ENCODE data around the gene ABCC10. TPM values are rescaled to one million over a fixed set of nuclear protein-coding genes. Genes with fewer than 3 reads are reported as not detected.
"Not testable (repeated sequence)": the region's sequence is repeated elsewhere in the genome, so short reads cannot be mapped to it uniquely, and the experiment has no call there.

The ABCC10 gene
- total and polyA plus RNA-seq, 2 donors = 8.9 to 47.6 TPM

DNA sequence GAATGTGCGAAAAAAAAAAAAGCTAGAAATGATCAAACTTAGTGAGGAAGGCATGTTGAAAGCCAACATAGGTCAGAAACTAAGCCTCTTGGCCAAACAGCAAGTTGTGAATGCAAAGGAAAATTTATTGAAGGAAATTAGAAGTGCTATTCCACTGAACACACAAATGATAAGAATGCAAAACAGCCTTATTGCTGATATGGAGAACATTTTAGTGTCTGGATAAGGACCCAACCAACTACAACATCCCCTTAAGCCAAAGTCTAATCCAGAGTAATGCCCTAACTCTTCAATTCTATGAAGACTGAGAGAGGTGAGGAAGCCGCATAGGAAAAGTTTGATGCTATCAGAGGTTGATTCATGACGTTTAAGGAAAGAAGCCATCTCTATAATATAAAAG is 5.5 kb upstream of the ABCC10 start:
- H3K27ac ChIP-seq (ENCODE audit: low read depth in 1 of 2, low read length in 1 of 2) = no peak overlapping the region
- H3K4me1 ChIP-seq (ENCODE audit: control insufficient read depth in 2 of 2, insufficient read depth in 2 of 2, low read length in 2 of 2) = peaks cover 0 to 1% of the 10 kb centered on the region in 2 donors
- no peaks in the 10 kb centered on the region for H3K9me3 ChIP-seq (ENCODE audit: control insufficient read depth in 2 of 2, insufficient read depth in 1 of 2, low read length in 1 of 2)
- H3K4me3 ChIP-seq (ENCODE audit: low read length in 2 of 2) = no peak overlapping the region
- H3K36me3 ChIP-seq (ENCODE audit: control insufficient read depth in 2 of 2, insufficient read depth in 2 of 2, low read length in 1 of 2) = no peaks in the 10 kb centered on the region
- WGBS = 78% methylated on average over 3 of the region's 3 CpGs
- no peak for DNase-seq (ENCODE audit: low read depth in 6 of 9, low spot score in 9 of 9)
- peaks cover 0 to 7% of the 10 kb centered on the region in 2 donors for H3K27me3 ChIP-seq (ENCODE audit: control insufficient read depth in 2 of 2, insufficient read depth in 1 of 2, low read length in 1 of 2)

DNA sequence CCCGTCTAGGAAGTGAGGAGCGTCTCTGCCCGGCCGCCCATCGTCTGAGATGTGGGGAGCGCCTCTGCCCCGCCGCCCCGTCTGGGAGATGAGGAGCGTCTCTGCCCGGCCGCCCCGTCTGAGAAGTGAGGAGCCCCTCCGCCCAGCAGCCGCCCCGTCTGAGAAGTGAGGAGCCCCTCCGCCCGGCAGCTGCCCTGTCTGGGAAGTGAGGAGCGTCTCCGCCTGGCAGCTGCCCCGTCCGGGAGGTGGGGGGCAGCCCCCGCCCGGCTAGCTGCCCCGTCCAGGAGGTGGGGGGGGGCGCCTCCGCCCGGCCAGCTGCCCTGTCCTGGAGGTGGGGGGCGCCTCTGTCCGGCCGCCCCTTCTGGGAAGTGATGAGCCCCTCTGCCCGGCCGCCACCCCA is 2.3 kb upstream of the ABCC10 start:
- H3K4me3 ChIP-seq (ENCODE audit: low read length in 2 of 2); H3K36me3 ChIP-seq (ENCODE audit: control insufficient read depth in 2 of 2, insufficient read depth in 2 of 2, low read length in 1 of 2); DNase-seq (ENCODE audit: low read depth in 6 of 9, low spot score in 9 of 9); H3K27ac ChIP-seq (ENCODE audit: low read depth in 1 of 2, low read length in 1 of 2); H3K27me3 ChIP-seq (ENCODE audit: control insufficient read depth in 2 of 2, insufficient read depth in 1 of 2, low read length in 1 of 2); H3K9me3 ChIP-seq (ENCODE audit: control insufficient read depth in 2 of 2, insufficient read depth in 1 of 2, low read length in 1 of 2): not testable (repeated sequence)
- WGBS = 97% methylated on average over 29 of the region's 33 CpGs
- H3K4me1 ChIP-seq (ENCODE audit: control insufficient read depth in 2 of 2, insufficient read depth in 2 of 2, low read length in 2 of 2) = peaks cover 10 to 20% of the 10 kb centered on the region in 2 donors

DNA sequence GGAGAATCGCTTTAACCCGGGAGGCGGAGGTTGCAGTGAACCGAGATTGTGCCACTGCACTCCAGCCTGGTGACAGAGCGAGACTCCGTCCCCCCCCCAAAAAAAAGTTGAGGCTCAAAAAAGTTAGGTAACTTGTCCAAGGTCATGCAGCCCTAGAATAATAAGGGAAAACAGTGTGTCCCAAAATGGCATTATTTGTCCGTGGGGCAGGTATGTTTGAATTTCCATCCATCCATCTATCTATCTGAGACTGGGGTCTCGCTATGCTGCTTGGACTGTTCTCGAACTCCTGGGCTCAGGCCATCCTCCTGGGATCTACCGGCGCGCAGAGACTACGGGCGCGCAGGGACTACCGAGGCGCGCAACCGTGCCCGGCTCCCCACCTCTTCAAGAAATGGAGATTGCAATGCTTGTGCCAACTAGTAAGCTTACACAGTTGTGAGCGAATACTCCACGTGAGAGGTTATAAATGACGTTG is 374 bp upstream of the ABCC10 start:
- 52% methylated on average over 23 of the region's 23 CpGs for WGBS
- peaks cover 1 to 3% of the 10 kb centered on the region in 2 donors for H3K36me3 ChIP-seq (ENCODE audit: control insufficient read depth in 2 of 2, insufficient read depth in 2 of 2, low read length in 1 of 2)
- peak overlapping the region; percentile 88 to 89 for H3K27ac ChIP-seq (ENCODE audit: low read depth in 1 of 2, low read length in 1 of 2)
- H3K9me3 ChIP-seq (ENCODE audit: control insufficient read depth in 2 of 2, insufficient read depth in 1 of 2, low read length in 1 of 2) = no peaks in the 10 kb centered on the region
- no peaks in the 10 kb centered on the region for H3K27me3 ChIP-seq (ENCODE audit: control insufficient read depth in 2 of 2, insufficient read depth in 1 of 2, low read length in 1 of 2)
- H3K4me1 ChIP-seq (ENCODE audit: control insufficient read depth in 2 of 2, insufficient read depth in 2 of 2, low read length in 2 of 2) = peaks cover 10 to 20% of the 10 kb centered on the region in 2 donors
- DNase-seq (ENCODE audit: low read depth in 6 of 9, low spot score in 9 of 9) = no peak
- peak overlapping the region; percentile 57 to 82 for H3K4me3 ChIP-seq (ENCODE audit: low read length in 2 of 2)

DNA sequence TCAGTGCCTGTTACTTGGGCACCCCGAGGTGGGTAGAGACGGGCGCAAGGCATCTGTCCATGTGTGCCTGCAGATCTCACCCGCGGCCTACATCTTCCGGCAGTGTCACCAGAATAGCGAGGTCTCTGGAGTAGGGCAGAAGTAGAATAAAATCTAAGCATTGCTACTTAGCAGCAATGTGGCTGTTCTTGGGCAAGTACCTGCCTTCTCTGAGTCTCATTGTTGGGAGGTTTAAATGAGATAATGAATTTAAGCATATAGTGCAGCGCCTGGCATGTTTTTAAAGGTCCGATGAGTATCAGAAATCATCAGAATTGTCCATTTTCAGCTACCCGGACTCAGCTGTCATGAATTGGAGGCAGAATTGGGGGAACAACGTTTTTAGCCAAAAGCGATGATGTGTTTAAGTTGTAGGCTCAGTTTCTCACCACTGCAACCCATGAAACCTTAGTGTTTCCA is 800 bp downstream of the ABCC10 start:
- peak overlapping the region; percentile 88 to 89 for H3K27ac ChIP-seq (ENCODE audit: low read depth in 1 of 2, low read length in 1 of 2)
- 24% methylated on average over 12 of the region's 12 CpGs for WGBS
- peaks cover 10 to 13% of the 10 kb centered on the region in 2 donors for H3K36me3 ChIP-seq (ENCODE audit: control insufficient read depth in 2 of 2, insufficient read depth in 2 of 2, low read length in 1 of 2)
- DNase-seq (ENCODE audit: low read depth in 6 of 9, low spot score in 9 of 9) = peak in 2 of 9 donors; percentile 2 to 11
- H3K27me3 ChIP-seq (ENCODE audit: control insufficient read depth in 2 of 2, insufficient read depth in 1 of 2, low read length in 1 of 2) = no peaks in the 10 kb centered on the region
- peak overlapping the region; percentile 57 to 82 for H3K4me3 ChIP-seq (ENCODE audit: low read length in 2 of 2)
- H3K4me1 ChIP-seq (ENCODE audit: control insufficient read depth in 2 of 2, insufficient read depth in 2 of 2, low read length in 2 of 2) = peaks cover 10 to 20% of the 10 kb centered on the region in 2 donors
- no peaks in the 10 kb centered on the region for H3K9me3 ChIP-seq (ENCODE audit: control insufficient read depth in 2 of 2, insufficient read depth in 1 of 2, low read length in 1 of 2)

DNA sequence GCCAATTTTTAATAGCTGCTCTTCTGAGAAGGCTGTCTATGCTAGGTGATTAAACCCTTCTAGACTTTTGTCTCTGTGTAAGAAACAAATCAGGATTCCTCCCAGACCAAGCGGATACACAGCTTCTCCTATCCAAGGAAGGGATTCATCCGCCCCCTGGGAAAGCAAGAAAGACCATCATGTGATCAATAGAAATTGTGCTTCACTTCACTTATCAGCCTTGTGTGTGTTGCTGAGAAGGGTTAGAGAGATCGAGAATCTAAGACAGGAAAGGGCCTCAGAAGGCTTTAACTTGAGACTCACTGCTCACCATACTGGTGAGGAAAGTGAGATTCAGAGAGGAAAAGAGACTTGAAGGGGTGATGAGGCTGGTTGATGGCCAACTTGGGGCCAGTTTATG is 1.5 kb downstream of the ABCC10 start:
- peaks cover 12 to 15% of the 10 kb centered on the region in 2 donors for H3K36me3 ChIP-seq (ENCODE audit: control insufficient read depth in 2 of 2, insufficient read depth in 2 of 2, low read length in 1 of 2)
- WGBS = 94% methylated on average over 3 of the region's 3 CpGs
- H3K27ac ChIP-seq (ENCODE audit: low read depth in 1 of 2, low read length in 1 of 2) = no peak overlapping the region
- no peaks in the 10 kb centered on the region for H3K9me3 ChIP-seq (ENCODE audit: control insufficient read depth in 2 of 2, insufficient read depth in 1 of 2, low read length in 1 of 2)
- peak overlapping the region; percentile 57 to 82 for H3K4me3 ChIP-seq (ENCODE audit: low read length in 2 of 2)
- DNase-seq (ENCODE audit: low read depth in 6 of 9, low spot score in 9 of 9) = no peak
- no peaks in the 10 kb centered on the region for H3K27me3 ChIP-seq (ENCODE audit: control insufficient read depth in 2 of 2, insufficient read depth in 1 of 2, low read length in 1 of 2)
- peaks cover 10 to 20% of the 10 kb centered on the region in 2 donors for H3K4me1 ChIP-seq (ENCODE audit: control insufficient read depth in 2 of 2, insufficient read depth in 2 of 2, low read length in 2 of 2)

DNA sequence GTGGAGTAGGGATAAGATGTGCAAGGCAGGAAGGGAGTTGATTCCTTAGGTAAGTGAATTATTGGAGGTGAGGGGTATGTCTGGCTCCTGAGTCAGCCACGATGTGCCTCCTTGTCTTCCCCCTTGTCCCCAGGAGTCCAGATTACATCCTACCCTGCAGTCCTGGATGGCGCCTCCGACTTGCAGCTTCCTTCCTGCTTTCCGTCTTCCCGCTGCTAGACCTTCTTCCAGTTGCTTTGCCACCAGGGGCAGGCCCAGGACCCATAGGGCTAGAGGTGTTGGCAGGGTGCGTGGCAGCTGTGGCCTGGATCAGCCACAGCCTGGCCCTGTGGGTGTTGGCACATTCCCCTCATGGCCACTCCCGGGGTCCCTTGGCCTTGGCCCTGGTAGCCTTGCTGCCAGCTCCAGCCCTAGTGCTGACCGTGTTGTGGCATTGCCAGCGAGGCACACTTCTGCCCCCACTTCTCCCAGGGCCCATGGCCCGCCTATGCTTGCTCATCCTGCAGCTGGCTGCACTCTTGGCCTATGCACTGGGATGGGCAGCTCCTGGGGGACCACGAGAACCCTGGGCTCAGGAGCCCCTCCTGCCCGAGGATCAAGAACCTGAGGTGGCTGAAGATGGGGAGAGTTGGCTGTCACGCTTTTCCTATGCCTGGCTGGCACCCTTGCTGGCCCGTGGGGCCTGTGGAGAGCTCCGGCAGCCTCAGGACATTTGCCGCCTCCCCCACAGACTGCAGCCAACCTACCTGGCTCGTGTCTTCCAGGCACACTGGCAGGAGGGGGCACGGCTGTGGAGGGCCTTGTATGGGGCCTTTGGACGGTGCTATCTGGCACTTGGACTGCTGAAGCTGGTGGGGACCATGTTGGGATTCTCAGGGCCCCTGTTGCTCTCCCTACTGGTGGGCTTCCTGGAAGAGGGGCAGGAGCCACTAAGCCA is 4.9 kb downstream of the ABCC10 start:
- H3K36me3 ChIP-seq (ENCODE audit: control insufficient read depth in 2 of 2, insufficient read depth in 2 of 2, low read length in 1 of 2) = peaks cover 16 to 26% of the 10 kb centered on the region in 2 donors
- no peak overlapping the region for H3K4me3 ChIP-seq (ENCODE audit: low read length in 2 of 2)
- 97% methylated on average over 19 of the region's 19 CpGs for WGBS
- peaks cover 12 to 14% of the 10 kb centered on the region in 2 donors for H3K4me1 ChIP-seq (ENCODE audit: control insufficient read depth in 2 of 2, insufficient read depth in 2 of 2, low read length in 2 of 2)
- H3K27ac ChIP-seq (ENCODE audit: low read depth in 1 of 2, low read length in 1 of 2) = no peak overlapping the region
- DNase-seq (ENCODE audit: low read depth in 6 of 9, low spot score in 9 of 9) = no peak
- H3K27me3 ChIP-seq (ENCODE audit: control insufficient read depth in 2 of 2, insufficient read depth in 1 of 2, low read length in 1 of 2) = no peaks in the 10 kb centered on the region
- H3K9me3 ChIP-seq (ENCODE audit: control insufficient read depth in 2 of 2, insufficient read depth in 1 of 2, low read length in 1 of 2) = no peaks in the 10 kb centered on the region

DNA sequence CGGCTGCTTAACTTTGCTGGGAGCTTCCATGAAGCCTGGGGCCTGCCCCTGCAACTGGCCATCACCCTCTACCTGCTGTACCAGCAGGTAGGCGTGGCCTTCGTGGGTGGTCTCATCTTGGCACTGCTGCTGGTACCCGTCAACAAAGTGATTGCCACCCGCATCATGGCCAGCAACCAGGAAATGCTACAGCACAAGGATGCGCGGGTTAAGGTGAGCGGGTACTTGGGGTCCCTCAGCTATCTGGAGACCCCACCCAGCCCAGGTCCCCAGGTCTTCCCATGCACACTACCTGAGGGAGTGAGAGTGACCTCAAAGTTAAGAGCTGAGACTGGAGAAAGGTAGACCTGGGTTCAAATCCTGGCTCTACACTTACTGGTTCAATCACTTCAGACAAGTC is 5.8 kb downstream of the ABCC10 start:
- H3K4me1 ChIP-seq (ENCODE audit: control insufficient read depth in 2 of 2, insufficient read depth in 2 of 2, low read length in 2 of 2) = peaks cover 12 to 17% of the 10 kb centered on the region in 2 donors
- H3K9me3 ChIP-seq (ENCODE audit: control insufficient read depth in 2 of 2, insufficient read depth in 1 of 2, low read length in 1 of 2) = no peaks in the 10 kb centered on the region
- 98% methylated on average over 8 of the region's 8 CpGs for WGBS
- peaks cover 16 to 30% of the 10 kb centered on the region in 2 donors for H3K36me3 ChIP-seq (ENCODE audit: control insufficient read depth in 2 of 2, insufficient read depth in 2 of 2, low read length in 1 of 2)
- H3K27ac ChIP-seq (ENCODE audit: low read depth in 1 of 2, low read length in 1 of 2) = no peak overlapping the region
- no peak overlapping the region for H3K4me3 ChIP-seq (ENCODE audit: low read length in 2 of 2)
- no peak for DNase-seq (ENCODE audit: low read depth in 6 of 9, low spot score in 9 of 9)
- no peaks in the 10 kb centered on the region for H3K27me3 ChIP-seq (ENCODE audit: control insufficient read depth in 2 of 2, insufficient read depth in 1 of 2, low read length in 1 of 2)

DNA sequence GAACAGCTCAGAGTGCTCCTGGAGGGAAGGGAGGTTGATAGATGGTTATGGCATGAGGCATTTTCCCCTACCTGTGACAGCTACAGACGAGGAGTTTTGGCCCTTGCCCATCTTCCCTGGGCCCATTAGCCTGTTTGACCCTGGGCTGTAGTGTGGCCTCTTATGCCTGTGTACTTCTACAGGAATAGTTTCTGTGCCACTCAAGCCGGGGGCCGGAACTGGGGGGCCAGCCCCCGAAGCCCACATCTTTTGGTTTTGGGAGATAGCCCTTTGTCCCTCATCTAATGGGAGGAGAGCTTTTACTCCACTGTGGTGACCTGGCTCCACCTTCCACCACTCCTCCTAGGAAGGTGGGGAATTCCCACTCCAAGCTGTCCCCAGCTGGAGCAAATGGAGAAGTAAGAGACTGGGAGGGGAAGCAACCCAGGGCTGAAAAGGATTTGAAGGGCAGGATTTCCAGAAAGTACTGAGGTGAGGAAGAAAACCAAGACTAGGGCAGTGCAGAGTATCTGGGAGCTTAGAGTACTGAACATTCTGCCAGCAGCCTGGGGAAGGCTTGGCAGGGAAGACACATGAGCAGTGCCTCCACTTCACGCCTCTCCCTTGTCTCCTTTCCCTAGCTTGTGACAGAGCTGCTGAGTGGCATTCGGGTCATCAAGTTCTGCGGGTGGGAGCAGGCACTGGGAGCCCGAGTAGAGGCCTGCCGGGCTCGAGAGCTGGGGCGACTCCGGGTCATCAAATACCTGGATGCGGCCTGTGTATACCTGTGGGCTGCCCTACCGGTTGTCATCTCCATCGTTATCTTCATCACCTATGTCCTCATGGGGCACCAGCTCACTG is 6.9 kb downstream of the ABCC10 start:
- DNase-seq (ENCODE audit: low read depth in 6 of 9, low spot score in 9 of 9) = no peak
- peaks cover 16 to 39% of the 10 kb centered on the region in 2 donors for H3K36me3 ChIP-seq (ENCODE audit: control insufficient read depth in 2 of 2, insufficient read depth in 2 of 2, low read length in 1 of 2)
- WGBS = 91% methylated on average over 15 of the region's 15 CpGs

More for the DNA sequence above, 6.9 kb downstream of the ABCC10 start:
- H3K27ac ChIP-seq (ENCODE audit: low read depth in 1 of 2, low read length in 1 of 2) = no peak overlapping the region
- peaks cover 2 to 10% of the 10 kb centered on the region in 2 donors for H3K4me1 ChIP-seq (ENCODE audit: control insufficient read depth in 2 of 2, insufficient read depth in 2 of 2, low read length in 2 of 2)
- H3K4me3 ChIP-seq (ENCODE audit: low read length in 2 of 2) = no peak overlapping the region
- no peaks in the 10 kb centered on the region for H3K27me3 ChIP-seq (ENCODE audit: control insufficient read depth in 2 of 2, insufficient read depth in 1 of 2, low read length in 1 of 2)
- no peaks in the 10 kb centered on the region for H3K9me3 ChIP-seq (ENCODE audit: control insufficient read depth in 2 of 2, insufficient read depth in 1 of 2, low read length in 1 of 2)
